ENCODE results near the gene RAC2.
A peak's percentile ranks its signal among the peaks of the same experiment; 100 is the strongest.

GRCh38 chr22:37199103-37199759, 44.8 kb downstream of the RAC2 start:
- TF ChIP-seq CTCF (IDR thresholded peaks at IDR 0.05): peak; percentile 94 to 98 (median 95)
- peak; percentile 94 for TF ChIP-seq POLR2A (IDR thresholded peaks at IDR 0.05)
